Mucosa of gallbladder (tissue), 1 donor: ENCODE results near the gene MMP27. TPM values are rescaled to one million over a fixed set of nuclear protein-coding genes. Genes with fewer than 3 reads are reported as not detected.
"Not testable (repeated sequence)": the region's sequence is repeated elsewhere in the genome, so short reads cannot be mapped to it uniquely, and the experiment has no call there.

Source experiments
- DNase-seq: peaks from one replicate; pipeline ENCODE4 v3.0.0-alpha.2; 2020; ENCODE audit warnings: low spot score
- total RNA-seq: library from RNA; stranded (reverse); gene quantifications from one replicate; pipeline ENCODE4 v1.2.1, GENCODE V29; 2021
- donor health status: DM: no; HTN: no; CAD: no.

Gene MMP27
- not detected for total RNA-seq

- DNase-seq = no peak
Measured at GRCh38 chr11:102705626-102706025, at the start of gene MMP27. MMP27 (minus strand) TSS chr11:102705769; CDS start chr11:102705714, 55 bp downstream.

GRCh38 chr11:102753267-102753666 lies 47.7 kb upstream of the MMP27 start:
- DNase-seq = no peak

GRCh38 chr11:102751673-102752072 lies 46.1 kb upstream of the MMP27 start:
- no peak for DNase-seq

DNA sequence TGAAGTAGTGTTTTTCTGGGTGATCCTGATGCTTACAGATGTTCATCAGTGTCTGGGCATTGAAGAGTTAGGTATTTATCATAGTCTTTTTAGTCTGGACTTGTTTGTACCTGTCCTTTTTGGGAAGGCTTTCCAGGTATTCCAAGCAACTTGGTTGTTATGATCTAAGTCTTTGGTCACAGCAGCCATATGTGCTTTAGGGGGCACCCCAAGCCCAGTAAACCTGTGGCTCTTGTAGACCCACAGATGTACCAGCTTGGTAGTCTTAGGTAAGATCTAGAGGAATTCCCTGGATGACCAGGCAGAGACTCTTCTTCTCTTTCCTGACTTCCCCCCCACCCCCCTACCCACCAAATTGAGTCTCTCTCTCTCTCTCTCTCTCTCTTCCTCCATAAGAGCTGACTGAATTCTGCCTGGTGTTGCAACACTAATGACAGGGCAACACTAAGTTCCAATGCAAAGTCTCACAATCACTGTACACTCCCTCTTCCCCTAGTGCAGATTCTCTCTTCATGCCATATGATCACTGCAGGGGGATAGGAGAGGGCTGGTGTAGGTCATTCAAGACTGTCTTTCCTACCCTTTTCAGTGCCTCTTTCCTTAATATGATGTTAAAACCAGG lies 43.6 kb upstream of the MMP27 start:
- no peak for DNase-seq

GRCh38 chr11:102746746-102747578 lies 41.4 kb upstream of the MMP27 start:
- not testable (repeated sequence) for DNase-seq

GRCh38 chr11:102734650-102735049 lies 29.1 kb upstream of the MMP27 start:
- no peak for DNase-seq

GRCh38 chr11:102733232-102733875 lies 27.8 kb upstream of the MMP27 start:
- peak; percentile 46 for DNase-seq

GRCh38 chr11:102730944-102731343 lies 25.4 kb upstream of the MMP27 start:
- DNase-seq = not testable (repeated sequence)

- no peak for DNase-seq
Measured at GRCh38 chr11:102729849-102730815, 24.6 kb upstream of the MMP27 start.

DNA sequence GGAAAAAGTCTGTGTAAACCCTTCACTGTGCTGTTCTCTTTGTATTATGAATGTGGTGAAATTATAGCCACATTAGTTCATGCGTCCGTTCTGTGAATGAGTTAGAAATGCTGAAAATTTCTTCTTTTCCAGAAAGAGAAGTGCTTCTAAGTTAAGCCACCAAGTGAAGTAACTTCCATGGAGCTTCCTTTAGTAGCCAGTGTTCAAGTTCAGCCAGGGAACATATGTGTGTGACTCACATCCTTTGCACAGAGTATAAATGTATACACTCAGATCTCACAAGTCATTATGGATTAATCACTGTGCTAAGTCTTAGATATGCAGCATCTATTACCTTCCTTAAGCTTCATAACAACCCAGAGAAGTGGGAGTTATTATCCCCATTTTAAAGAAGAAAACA lies 22.3 kb upstream of the MMP27 start:
- DNase-seq = no peak

DNA sequence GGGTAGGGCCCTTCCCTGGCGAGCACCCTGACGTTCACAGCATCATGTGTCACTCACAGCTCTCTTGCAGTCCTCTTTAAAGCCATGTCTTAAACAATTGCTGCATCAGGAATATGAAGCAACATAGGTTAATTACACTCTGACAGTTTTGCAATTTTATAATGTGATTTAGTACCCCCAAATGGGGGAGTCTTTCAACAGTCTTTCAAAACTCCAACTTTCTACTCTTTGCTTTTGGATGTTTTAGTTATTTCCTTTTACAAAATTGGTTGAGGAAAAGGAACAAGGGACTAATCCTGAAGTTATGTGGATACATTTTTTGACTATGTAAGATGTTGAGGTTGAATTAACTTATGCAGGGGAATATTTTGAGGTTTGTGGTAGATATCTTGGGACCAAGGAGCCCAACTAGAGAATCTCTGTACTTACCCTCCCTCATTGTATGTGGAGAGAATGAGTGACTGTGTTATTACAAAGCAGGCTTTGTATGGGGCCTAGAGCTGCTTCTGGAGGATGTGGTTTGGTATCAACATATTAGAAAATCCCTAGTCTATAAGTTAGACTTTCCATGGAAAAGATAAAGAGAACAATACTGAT lies 19.4 kb upstream of the MMP27 start, which contains the start of gene MMP8:
TSS of gene MMP8 (minus strand) at position 51 of the 597 bp plus-strand sequence. CDS start 99 bp downstream, outside the sequence.
- no peak for DNase-seq

DNA sequence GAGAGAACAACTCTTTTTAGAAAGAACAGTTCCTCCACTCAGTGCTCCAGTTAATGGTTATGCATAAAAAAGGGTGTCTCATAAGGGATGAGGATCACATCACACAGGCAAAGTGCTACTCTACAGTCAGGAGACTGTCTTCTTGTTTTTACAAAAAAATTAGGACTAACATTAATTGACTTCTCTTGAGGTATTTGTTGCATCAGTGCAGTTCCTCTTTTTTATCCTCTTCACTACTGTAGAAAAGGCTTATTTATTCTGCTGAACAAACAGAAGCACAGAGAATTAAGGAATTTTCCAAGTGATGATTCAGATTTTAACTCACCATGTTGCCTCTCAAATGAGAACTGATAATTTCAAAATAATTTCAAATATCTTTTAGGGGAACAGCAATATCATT lies 17.3 kb upstream of the MMP27 start:
- DNase-seq = no peak

DNA sequence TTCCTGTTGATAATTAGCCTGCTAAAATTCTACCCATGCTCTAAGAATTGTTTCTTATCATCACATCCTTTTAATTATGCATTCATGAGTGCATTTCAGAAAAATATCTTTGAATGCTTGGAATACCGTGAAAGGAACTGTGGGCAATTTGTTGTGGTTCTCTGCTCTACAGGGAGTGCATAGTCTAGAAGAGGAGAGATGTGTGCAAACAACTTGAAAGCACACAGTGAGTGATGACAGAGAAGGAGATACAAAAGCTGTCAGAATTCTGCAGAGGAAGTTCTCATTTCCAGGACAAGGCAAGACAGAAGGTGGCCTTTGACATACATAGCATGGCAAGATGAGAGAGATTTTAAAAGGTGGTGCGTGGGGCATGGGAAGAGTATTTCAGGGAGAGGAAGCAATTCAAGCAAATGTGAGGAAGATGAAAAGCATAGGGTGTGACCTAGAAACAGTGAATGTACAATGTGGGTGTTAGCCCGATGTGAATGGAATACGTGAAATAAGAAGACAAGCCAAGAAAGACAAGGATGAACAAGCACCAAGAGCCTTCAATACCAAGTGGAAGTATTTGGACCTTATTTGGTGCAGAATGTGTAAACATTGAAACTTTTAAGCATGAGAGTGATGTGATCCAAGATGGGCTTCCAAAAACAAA lies 14.2 kb upstream of the MMP27 start:
- DNase-seq = no peak

DNA sequence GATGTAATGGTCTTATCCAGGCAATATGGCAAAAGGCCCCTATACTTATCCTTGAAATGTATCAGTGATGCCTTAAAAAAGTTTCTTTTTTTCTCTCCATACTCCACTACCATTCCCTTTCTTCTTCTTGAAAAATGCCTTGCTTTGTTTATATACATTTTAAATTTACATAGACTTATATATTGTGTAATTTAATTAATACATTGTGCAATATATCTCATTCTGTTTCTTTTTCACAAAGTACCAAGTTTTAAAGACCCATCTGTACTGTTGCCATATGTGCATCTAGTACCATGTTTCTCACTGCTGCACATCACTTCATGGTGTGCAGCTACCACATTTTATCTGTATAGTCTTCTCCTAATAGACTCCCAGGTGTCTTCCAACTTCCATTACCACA lies 11.7 kb upstream of the MMP27 start:
- DNase-seq = no peak

- DNase-seq = no peak
Measured at GRCh38 chr11:102716527-102716926, 11.0 kb upstream of the MMP27 start.

DNA sequence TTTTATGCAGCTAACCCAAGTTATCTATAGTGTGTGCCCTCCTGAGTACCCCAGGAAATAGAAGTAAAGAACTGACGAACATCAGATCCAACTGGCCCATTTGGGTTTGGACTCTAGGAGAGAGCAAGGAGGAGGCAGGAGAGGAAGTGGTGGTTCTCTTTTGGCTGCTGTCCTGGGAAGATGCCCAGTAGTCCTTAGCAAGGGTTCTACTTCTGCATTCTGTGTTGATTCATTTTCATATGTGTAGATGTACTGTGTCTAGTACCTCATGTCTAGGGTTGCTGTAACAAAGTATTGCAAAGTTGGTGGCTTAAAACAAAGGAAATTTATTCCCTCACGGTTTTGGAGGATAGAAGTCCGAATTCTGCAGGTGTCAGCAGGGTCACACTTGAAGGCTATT lies 6.6 kb upstream of the MMP27 start:
- no peak for DNase-seq

- no peak for DNase-seq
Measured at GRCh38 chr11:102709201-102709945, 3.8 kb upstream of the MMP27 start.

DNA sequence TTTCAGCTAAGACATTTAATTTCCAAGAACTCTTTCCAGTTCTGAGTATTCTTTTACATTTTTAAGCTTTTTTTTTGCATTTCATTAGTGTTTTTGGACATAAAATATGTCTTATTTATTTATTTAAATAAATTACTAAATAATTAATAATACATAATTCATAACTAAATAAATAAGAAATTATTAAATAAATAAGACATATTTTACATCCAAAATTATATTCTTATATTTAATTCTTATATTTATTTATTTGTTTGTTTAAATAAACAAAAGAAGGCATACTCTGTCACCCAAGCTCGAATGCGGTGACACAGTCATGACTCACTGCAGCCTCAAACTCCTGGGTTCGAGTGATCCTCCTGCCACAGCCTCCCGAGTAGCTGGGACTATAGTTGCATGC lies 3.1 kb upstream of the MMP27 start:
- no peak for DNase-seq

DNA sequence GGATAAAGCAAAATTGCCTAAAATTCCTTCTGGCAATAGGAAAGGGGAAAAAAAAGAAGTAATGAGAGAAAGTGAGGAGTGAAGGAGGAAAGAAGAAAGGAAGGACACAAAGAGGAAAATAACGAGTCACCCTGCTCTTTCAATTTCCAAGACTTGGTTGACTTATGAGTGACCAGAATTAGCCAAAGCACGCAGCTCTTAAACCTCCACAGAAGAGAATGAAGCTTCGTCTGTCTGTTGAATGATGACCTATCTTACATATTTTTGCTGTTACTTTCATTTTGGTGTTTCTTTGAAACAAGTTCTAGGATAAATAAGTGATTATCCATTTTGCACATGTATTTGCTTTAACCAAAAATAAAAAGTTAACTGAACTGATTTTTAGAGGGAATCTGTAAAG lies 728 bp downstream of the MMP27 start:
- DNase-seq = no peak
